ENCODE data around the gene TRIM9. TPM values are rescaled to one million over a fixed set of nuclear protein-coding genes. Genes with fewer than 3 reads are reported as not detected.

The TRIM9 gene
- total RNA-seq, 1 donor from 2014 or later = 1.7 TPM

DNA sequence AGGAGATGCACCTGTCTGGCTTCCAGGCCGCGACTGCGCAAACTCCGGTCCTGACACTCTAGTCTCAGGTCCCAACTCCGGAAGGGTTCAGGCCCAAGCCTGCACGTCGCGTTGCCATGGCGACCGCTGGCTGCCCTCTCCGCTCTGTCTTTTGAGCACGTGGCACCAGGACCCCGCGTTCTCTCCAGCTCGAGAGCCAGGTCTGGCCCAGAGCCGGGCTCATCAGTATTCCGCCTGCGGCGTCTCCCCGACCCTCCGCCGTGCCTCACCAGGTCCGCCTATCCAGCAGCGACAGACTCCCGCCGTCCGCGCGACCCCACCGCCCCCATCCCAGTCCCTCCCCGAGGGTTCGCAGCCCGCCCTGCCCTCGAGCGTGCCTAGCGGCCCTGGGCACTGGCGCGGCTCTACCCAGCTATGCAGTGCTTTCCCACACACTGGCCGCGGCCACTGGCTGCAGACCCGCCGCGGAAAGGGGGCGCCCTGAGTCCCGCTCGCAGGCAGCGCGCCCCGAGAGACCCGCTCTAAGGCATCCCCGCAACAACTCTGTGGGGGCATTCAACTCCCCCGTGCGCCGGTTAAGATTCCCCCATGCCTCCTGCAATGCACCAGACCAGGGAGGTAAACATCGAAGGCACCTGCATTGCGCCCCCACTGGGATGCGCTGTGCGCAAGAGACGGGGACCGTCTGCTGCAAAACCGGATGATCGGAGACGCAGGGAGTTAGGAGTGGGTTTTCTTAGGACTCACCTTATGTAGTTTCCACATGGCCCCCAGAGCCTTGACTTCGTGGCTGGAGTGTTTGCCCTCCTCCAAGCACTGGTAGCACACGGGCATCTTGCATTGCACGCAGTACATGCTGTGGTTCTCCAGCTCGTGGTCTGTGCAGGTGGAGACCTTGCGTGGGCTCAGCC is 1.3 kb downstream of the TRIM9 start:
- DNase-seq (ENCODE audit: low spot score, unreplicated experiment) = peak; percentile 22
- TF ChIP-seq CTCF (IDR thresholded peaks at IDR 0.05; ENCODE audit: unreplicated experiment) = peak; percentile 54
- Mint-ChIP-seq H3K36me3 (ENCODE audit: insufficient read depth) (no peaks in the 10 kb centered on the region), H3K9me3 (ENCODE audit: low read depth) (no peaks in the 10 kb centered on the region), H3K27me3 (peaks cover 60% of the 10 kb centered on the region), H3K4me1 (ENCODE audit: low read depth) (peaks cover 8% of the 10 kb centered on the region), H3K27ac (no peak overlapping the region), H3K4me3 (ENCODE audit: low read depth) (peak overlapping the region; percentile 83)

- DNase-seq (ENCODE audit: low spot score, unreplicated experiment) = no peak
- Mint-ChIP-seq H3K9me3 (ENCODE audit: low read depth) (no peaks in the 10 kb centered on the region), H3K4me3 (ENCODE audit: low read depth) (peak overlapping the region; percentile 83), H3K27me3 (peaks cover 60% of the 10 kb centered on the region), H3K36me3 (ENCODE audit: insufficient read depth) (no peaks in the 10 kb centered on the region), H3K4me1 (ENCODE audit: low read depth) (peaks cover 8% of the 10 kb centered on the region), H3K27ac (no peak overlapping the region)
- TF ChIP-seq CTCF (IDR thresholded peaks at IDR 0.05; ENCODE audit: unreplicated experiment) = no peak
Measured at GRCh38 chr14:51092965-51093364, 1.9 kb downstream of the TRIM9 start.

DNA sequence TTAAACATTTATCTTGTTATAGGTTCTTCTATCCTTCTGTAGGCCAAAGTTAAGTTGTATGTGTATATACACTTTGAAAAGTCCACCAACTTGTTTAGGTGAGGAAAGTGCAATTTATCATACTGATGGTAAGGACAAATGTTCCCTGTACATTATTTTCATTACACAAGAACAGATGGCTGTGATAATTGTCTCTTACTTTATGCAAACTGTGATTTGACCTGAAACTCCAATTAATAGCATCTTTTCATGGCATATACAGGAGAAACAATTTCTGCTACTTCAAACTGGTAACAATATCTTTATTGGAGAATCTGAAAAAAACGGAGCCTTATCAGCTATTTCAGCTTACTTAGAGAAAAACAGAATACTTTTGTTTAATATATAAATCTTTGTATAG is 5.6 kb downstream of the TRIM9 start:
- Mint-ChIP-seq H3K4me3 (ENCODE audit: low read depth) (no peak overlapping the region), H3K27me3 (peaks cover 52% of the 10 kb centered on the region), H3K9me3 (ENCODE audit: low read depth) (no peaks in the 10 kb centered on the region), H3K36me3 (ENCODE audit: insufficient read depth) (no peaks in the 10 kb centered on the region), H3K4me1 (ENCODE audit: low read depth) (peaks cover 15% of the 10 kb centered on the region), H3K27ac (no peak overlapping the region)
- no peak for TF ChIP-seq CTCF (IDR thresholded peaks at IDR 0.05; ENCODE audit: unreplicated experiment)
- no peak for DNase-seq (ENCODE audit: low spot score, unreplicated experiment)

GRCh38 chr14:51087031-51087441 is 7.9 kb downstream of the TRIM9 start:
- DNase-seq (ENCODE audit: low spot score, unreplicated experiment) = no peak
- no peaks in the 10 kb centered on the region for H3K9me3 Mint-ChIP-seq (ENCODE audit: low read depth)
- no peak for TF ChIP-seq CTCF (IDR thresholded peaks at IDR 0.05; ENCODE audit: unreplicated experiment)
- H3K27me3 Mint-ChIP-seq = peaks cover 34% of the 10 kb centered on the region
- H3K36me3 Mint-ChIP-seq (ENCODE audit: insufficient read depth) = no peaks in the 10 kb centered on the region
- no peak overlapping the region for H3K4me3 Mint-ChIP-seq (ENCODE audit: low read depth)
- peaks cover 15% of the 10 kb centered on the region for H3K4me1 Mint-ChIP-seq (ENCODE audit: low read depth)
- H3K27ac Mint-ChIP-seq = no peak overlapping the region

GRCh38 chr14:51086044-51086443 is 8.9 kb downstream of the TRIM9 start:
- Mint-ChIP-seq H3K27me3 (peaks cover 32% of the 10 kb centered on the region), H3K4me3 (ENCODE audit: low read depth) (no peak overlapping the region), H3K36me3 (ENCODE audit: insufficient read depth) (no peaks in the 10 kb centered on the region), H3K4me1 (ENCODE audit: low read depth) (peaks cover 15% of the 10 kb centered on the region), H3K9me3 (ENCODE audit: low read depth) (no peaks in the 10 kb centered on the region), H3K27ac (no peak overlapping the region)
- DNase-seq (ENCODE audit: low spot score, unreplicated experiment) = no peak
- TF ChIP-seq CTCF (IDR thresholded peaks at IDR 0.05; ENCODE audit: unreplicated experiment) = no peak

Measured in progenitor cell of endocrine pancreas (in vitro differentiated cells).